RPMI8226 (cell line): Measurements from ENCODE around the gene TOB1.
A peak's percentile ranks its signal among the peaks of the same experiment; 100 is the strongest.

Source experiments
- DNase-seq: peaks from one replicate; pipeline ENCODE4 v3.0.0-alpha.2; 2015

Gene TOB1

GRCh38 chr17:50843150-50843905 lies 22.8 kb downstream of the TOB1 start:
- DNase-seq = no peak

GRCh38 chr17:50842506-50843149 lies 23.5 kb downstream of the TOB1 start:
- no peak for DNase-seq

- peak; percentile 77 for DNase-seq
Measured at GRCh38 chr17:50841949-50842354, 24.2 kb downstream of the TOB1 start.

GRCh38 chr17:50841277-50841948 lies 24.7 kb downstream of the TOB1 start:
- no peak for DNase-seq

GRCh38 chr17:50840311-50840851 lies 25.8 kb downstream of the TOB1 start:
- DNase-seq = no peak

GRCh38 chr17:50839591-50840310 lies 26.4 kb downstream of the TOB1 start:
- DNase-seq = no peak

GRCh38 chr17:50837980-50838954 lies 27.9 kb downstream of the TOB1 start:
- DNase-seq = no peak

GRCh38 chr17:50837286-50837979 lies 28.7 kb downstream of the TOB1 start:
- no peak for DNase-seq

- no peak for DNase-seq
Measured at GRCh38 chr17:50836826-50837225, 29.3 kb downstream of the TOB1 start.

GRCh38 chr17:50835301-50836234 lies 30.6 kb downstream of the TOB1 start, which contains the start of gene WFIKKN2:
Gene WFIKKN2 (plus strand): TSS chr17:50835586. CDS start chr17:50835938, 352 bp downstream.
- no peak for DNase-seq

GRCh38 chr17:50834429-50835300 lies 31.5 kb downstream of the TOB1 start:
- DNase-seq = no peak

GRCh38 chr17:50833510-50834428 lies 32.4 kb downstream of the TOB1 start:
- no peak for DNase-seq

GRCh38 chr17:50832864-50833381 lies 33.2 kb downstream of the TOB1 start:
- DNase-seq = no peak

- no peak for DNase-seq
Measured at GRCh38 chr17:50832267-50832863, 33.8 kb downstream of the TOB1 start.

- no peak for DNase-seq
Measured at GRCh38 chr17:50831471-50831928, 34.7 kb downstream of the TOB1 start.

GRCh38 chr17:50830994-50831393 lies 35.2 kb downstream of the TOB1 start:
- no peak for DNase-seq

- DNase-seq = no peak
Measured at GRCh38 chr17:50830352-50830751, 35.8 kb downstream of the TOB1 start.
